ENCODE results near the gene CROT. TPM values are rescaled to one million over a fixed set of nuclear protein-coding genes. Genes with fewer than 3 reads are reported as not detected.

The CROT gene
- total RNA-seq, 1 experiment from 2014 or later: 4.0 TPM

DNA sequence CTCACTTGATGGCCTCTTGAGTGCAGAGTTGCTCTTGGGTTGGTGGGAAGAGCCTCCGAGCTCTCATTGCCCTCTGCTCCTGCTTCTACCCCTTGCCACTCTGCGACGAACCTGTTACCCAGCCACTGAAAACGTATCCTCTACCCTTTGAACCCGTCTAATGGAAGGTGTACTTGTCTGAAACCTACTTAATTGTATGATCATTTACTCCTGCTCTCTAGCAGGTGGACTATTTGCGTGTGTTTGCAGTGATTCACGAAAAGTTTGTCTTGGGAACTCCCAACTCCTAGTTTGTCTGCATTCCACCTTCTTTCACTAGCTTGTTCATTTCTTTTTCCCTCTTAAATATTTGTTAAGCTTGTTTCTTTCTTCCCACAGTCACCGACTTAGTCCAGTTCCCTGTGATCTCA is 503 bp downstream of the CROT start:
- ATAC-seq: no peak
- Mint-ChIP-seq H3K9me3 (peaks cover 16% of the 10 kb centered on the region), H3K4me1 (peaks cover 37% of the 10 kb centered on the region), H3K27me3 (ENCODE audit: low read depth) (peaks cover 12% of the 10 kb centered on the region), H3K36me3 (peaks cover 33% of the 10 kb centered on the region), H3K27ac (no peak overlapping the region), H3K4me3 (peak overlapping the region; percentile 97)
- ChIA-PET POLR2A (interaction anchor here (1.0 to 1.2 kb wide), 3 partner anchors 9 to 21 kb away, joined by 3 read pairs; no protein-coding TSS in a partner anchor), CTCF (interaction anchor here (0.9 kb wide), 1 partner anchor 119 kb away, joined by 3 read pairs; no protein-coding TSS in a partner anchor)
- DNase-seq (ENCODE audit: low spot score): no peak
- TF ChIP-seq, protein P1, sequence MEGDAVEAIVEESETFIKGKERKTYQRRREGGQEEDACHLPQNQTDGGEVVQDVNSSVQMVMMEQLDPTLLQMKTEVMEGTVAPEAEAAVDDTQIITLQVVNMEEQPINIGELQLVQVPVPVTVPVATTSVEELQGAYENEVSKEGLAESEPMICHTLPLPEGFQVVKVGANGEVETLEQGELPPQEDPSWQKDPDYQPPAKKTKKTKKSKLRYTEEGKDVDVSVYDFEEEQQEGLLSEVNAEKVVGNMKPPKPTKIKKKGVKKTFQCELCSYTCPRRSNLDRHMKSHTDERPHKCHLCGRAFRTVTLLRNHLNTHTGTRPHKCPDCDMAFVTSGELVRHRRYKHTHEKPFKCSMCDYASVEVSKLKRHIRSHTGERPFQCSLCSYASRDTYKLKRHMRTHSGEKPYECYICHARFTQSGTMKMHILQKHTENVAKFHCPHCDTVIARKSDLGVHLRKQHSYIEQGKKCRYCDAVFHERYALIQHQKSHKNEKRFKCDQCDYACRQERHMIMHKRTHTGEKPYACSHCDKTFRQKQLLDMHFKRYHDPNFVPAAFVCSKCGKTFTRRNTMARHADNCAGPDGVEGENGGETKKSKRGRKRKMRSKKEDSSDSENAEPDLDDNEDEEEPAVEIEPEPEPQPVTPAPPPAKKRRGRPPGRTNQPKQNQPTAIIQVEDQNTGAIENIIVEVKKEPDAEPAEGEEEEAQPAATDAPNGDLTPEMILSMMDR (IDR thresholded peaks at IDR 0.05): no peak
- TF ChIP-seq HMGA2 (CRISPR knock-in tag; IDR thresholded peaks at IDR 0.05): no peak
- TF ChIP-seq, protein P2, sequence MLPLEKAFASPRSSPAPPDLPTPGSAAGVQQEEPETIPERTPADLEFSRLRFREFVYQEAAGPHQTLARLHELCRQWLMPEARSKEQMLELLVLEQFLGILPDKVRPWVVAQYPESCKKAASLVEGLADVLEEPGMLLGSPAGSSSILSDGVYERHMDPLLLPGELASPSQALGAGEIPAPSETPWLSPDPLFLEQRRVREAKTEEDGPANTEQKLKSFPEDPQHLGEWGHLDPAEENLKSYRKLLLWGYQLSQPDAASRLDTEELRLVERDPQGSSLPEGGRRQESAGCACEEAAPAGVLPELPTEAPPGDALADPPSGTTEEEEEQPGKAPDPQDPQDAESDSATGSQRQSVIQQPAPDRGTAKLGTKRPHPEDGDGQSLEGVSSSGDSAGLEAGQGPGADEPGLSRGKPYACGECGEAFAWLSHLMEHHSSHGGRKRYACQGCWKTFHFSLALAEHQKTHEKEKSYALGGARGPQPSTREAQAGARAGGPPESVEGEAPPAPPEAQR (CRISPR knock-in tag; IDR thresholded peaks at IDR 0.05): no peak
- TF ChIP-seq, protein P3, sequence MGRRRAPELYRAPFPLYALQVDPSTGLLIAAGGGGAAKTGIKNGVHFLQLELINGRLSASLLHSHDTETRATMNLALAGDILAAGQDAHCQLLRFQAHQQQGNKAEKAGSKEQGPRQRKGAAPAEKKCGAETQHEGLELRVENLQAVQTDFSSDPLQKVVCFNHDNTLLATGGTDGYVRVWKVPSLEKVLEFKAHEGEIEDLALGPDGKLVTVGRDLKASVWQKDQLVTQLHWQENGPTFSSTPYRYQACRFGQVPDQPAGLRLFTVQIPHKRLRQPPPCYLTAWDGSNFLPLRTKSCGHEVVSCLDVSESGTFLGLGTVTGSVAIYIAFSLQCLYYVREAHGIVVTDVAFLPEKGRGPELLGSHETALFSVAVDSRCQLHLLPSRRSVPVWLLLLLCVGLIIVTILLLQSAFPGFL (CRISPR knock-in tag; IDR thresholded peaks at IDR 0.05; ENCODE audit: borderline replicate concordance): no peak
- TF ChIP-seq, protein P4, sequence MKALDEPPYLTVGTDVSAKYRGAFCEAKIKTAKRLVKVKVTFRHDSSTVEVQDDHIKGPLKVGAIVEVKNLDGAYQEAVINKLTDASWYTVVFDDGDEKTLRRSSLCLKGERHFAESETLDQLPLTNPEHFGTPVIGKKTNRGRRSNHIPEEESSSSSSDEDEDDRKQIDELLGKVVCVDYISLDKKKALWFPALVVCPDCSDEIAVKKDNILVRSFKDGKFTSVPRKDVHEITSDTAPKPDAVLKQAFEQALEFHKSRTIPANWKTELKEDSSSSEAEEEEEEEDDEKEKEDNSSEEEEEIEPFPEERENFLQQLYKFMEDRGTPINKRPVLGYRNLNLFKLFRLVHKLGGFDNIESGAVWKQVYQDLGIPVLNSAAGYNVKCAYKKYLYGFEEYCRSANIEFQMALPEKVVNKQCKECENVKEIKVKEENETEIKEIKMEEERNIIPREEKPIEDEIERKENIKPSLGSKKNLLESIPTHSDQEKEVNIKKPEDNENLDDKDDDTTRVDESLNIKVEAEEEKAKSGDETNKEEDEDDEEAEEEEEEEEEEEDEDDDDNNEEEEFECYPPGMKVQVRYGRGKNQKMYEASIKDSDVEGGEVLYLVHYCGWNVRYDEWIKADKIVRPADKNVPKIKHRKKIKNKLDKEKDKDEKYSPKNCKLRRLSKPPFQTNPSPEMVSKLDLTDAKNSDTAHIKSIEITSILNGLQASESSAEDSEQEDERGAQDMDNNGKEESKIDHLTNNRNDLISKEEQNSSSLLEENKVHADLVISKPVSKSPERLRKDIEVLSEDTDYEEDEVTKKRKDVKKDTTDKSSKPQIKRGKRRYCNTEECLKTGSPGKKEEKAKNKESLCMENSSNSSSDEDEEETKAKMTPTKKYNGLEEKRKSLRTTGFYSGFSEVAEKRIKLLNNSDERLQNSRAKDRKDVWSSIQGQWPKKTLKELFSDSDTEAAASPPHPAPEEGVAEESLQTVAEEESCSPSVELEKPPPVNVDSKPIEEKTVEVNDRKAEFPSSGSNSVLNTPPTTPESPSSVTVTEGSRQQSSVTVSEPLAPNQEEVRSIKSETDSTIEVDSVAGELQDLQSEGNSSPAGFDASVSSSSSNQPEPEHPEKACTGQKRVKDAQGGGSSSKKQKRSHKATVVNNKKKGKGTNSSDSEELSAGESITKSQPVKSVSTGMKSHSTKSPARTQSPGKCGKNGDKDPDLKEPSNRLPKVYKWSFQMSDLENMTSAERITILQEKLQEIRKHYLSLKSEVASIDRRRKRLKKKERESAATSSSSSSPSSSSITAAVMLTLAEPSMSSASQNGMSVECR (CRISPR knock-in tag; IDR thresholded peaks at IDR 0.05; ENCODE audit: borderline replicate concordance): no peak
- TF ChIP-seq ZNF317 (CRISPR knock-in tag; IDR thresholded peaks at IDR 0.05; ENCODE audit: borderline replicate concordance, low read depth): no peak
- TF ChIP-seq, protein P5, sequence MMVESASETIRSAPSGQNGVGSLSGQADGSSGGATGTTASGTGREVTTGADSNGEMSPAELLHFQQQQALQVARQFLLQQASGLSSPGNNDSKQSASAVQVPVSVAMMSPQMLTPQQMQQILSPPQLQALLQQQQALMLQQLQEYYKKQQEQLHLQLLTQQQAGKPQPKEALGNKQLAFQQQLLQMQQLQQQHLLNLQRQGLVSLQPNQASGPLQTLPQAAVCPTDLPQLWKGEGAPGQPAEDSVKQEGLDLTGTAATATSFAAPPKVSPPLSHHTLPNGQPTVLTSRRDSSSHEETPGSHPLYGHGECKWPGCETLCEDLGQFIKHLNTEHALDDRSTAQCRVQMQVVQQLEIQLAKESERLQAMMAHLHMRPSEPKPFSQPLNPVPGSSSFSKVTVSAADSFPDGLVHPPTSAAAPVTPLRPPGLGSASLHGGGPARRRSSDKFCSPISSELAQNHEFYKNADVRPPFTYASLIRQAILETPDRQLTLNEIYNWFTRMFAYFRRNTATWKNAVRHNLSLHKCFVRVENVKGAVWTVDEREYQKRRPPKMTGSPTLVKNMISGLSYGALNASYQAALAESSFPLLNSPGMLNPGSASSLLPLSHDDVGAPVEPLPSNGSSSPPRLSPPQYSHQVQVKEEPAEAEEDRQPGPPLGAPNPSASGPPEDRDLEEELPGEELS (CRISPR knock-in tag; IDR thresholded peaks at IDR 0.05): no peak
- TF ChIP-seq ZNF396 (CRISPR knock-in tag; IDR thresholded peaks at IDR 0.05; ENCODE audit: borderline replicate concordance): no peak
- TF ChIP-seq, protein P6, sequence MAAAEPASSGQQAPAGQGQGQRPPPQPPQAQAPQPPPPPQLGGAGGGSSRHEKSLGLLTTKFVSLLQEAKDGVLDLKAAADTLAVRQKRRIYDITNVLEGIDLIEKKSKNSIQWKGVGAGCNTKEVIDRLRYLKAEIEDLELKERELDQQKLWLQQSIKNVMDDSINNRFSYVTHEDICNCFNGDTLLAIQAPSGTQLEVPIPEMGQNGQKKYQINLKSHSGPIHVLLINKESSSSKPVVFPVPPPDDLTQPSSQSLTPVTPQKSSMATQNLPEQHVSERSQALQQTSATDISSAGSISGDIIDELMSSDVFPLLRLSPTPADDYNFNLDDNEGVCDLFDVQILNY (CRISPR knock-in tag; IDR thresholded peaks at IDR 0.05): no peak
- TF ChIP-seq, protein P7, sequence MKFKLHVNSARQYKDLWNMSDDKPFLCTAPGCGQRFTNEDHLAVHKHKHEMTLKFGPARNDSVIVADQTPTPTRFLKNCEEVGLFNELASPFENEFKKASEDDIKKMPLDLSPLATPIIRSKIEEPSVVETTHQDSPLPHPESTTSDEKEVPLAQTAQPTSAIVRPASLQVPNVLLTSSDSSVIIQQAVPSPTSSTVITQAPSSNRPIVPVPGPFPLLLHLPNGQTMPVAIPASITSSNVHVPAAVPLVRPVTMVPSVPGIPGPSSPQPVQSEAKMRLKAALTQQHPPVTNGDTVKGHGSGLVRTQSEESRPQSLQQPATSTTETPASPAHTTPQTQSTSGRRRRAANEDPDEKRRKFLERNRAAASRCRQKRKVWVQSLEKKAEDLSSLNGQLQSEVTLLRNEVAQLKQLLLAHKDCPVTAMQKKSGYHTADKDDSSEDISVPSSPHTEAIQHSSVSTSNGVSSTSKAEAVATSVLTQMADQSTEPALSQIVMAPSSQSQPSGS (CRISPR knock-in tag; IDR thresholded peaks at IDR 0.05; ENCODE audit: borderline replicate concordance, low read depth): no peak
- no peak for TF ChIP-seq MXD4 (CRISPR knock-in tag; IDR thresholded peaks at IDR 0.05; ENCODE audit: borderline replicate concordance)
- TF ChIP-seq, protein P8, sequence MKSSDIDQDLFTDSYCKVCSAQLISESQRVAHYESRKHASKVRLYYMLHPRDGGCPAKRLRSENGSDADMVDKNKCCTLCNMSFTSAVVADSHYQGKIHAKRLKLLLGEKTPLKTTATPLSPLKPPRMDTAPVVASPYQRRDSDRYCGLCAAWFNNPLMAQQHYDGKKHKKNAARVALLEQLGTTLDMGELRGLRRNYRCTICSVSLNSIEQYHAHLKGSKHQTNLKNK (CRISPR knock-in tag; IDR thresholded peaks at IDR 0.05): no peak
- TF ChIP-seq NFE2L1 (CRISPR knock-in tag; IDR thresholded peaks at IDR 0.05): no peak
- TF ChIP-seq, protein P9, sequence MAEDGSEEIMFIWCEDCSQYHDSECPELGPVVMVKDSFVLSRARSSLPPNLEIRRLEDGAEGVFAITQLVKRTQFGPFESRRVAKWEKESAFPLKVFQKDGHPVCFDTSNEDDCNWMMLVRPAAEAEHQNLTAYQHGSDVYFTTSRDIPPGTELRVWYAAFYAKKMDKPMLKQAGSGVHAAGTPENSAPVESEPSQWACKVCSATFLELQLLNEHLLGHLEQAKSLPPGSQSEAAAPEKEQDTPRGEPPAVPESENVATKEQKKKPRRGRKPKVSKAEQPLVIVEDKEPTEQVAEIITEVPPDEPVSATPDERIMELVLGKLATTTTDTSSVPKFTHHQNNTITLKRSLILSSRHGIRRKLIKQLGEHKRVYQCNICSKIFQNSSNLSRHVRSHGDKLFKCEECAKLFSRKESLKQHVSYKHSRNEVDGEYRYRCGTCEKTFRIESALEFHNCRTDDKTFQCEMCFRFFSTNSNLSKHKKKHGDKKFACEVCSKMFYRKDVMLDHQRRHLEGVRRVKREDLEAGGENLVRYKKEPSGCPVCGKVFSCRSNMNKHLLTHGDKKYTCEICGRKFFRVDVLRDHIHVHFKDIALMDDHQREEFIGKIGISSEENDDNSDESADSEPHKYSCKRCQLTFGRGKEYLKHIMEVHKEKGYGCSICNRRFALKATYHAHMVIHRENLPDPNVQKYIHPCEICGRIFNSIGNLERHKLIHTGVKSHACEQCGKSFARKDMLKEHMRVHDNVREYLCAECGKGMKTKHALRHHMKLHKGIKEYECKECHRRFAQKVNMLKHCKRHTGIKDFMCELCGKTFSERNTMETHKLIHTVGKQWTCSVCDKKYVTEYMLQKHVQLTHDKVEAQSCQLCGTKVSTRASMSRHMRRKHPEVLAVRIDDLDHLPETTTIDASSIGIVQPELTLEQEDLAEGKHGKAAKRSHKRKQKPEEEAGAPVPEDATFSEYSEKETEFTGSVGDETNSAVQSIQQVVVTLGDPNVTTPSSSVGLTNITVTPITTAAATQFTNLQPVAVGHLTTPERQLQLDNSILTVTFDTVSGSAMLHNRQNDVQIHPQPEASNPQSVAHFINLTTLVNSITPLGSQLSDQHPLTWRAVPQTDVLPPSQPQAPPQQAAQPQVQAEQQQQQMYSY (CRISPR knock-in tag; IDR thresholded peaks at IDR 0.05): no peak
- TF ChIP-seq, protein P10, sequence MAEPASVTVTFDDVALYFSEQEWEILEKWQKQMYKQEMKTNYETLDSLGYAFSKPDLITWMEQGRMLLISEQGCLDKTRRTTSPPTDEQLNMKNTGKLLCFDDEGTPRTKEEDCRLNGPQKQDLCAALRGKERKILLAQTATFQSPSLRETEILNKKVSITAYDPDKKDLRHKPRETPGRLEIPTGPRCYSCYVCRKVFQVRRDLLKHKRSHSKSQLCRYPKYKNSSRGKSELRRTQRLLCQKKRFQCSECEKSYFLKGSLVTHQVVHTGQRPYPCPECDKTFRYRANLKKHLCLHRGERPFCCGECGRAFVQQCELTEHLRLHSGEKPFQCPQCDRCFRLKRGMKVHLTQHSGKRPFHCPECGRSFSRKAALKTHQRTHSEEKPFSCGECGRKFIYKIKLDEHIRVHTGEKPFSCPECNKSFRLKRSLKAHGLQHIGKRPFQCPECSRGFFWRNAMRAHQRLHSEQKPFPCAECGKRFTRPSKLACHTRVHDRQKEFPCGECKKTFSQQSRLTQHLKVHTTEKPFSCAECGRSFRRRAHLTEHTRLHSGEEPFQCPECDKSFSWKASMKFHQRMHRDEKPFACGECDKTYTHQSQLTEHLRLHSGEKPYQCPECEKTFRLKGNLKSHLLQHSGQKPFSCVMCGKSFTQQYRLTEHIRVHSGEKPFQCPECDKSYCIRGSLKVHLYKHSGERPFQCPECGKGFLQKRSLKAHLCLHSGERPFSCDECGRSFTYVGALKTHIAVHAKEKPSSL (CRISPR knock-in tag; conservative IDR thresholded peaks at IDR 0.05): no peak
- TF ChIP-seq NR2C2 (CRISPR knock-in tag; IDR thresholded peaks at IDR 0.05): no peak
- no peak for TF ChIP-seq GABPB1 (CRISPR knock-in tag; IDR thresholded peaks at IDR 0.05)

All from WTC11 (cell line).